SJSA1 (cell line): ENCODE results near the gene LTB. TPM values are rescaled to one million over a fixed set of nuclear protein-coding genes. Genes with fewer than 3 reads are reported as not detected.

Experiments used
- DNase-seq, 2 experiments: peaks; one replicate each; pipeline ENCODE4 v3.0.0-alpha.2; 2015 to 2020; ENCODE audit warnings: low spot score in 2 of 2, low read depth in 1 of 2
- H3K27ac ChIP-seq: fragments of 250-450 bp; sonication (Bioruptor Pico); 2 replicates; pipeline ENCODE4 v1.5.1; 2020; ENCODE audit warnings: mild to moderate bottlenecking, moderate library complexity
- H3K27me3 ChIP-seq: fragments of 250-450 bp; sonication (Bioruptor Pico); replicated peaks from 2 replicates; pipeline ENCODE4 v1.5.1; 2020; ENCODE audit warnings: mild to moderate bottlenecking, moderate library complexity
- H3K36me3 ChIP-seq: fragments of 250-450 bp; sonication (Bioruptor Pico); 2 replicates; pipeline ENCODE4 v1.5.1; 2020; ENCODE audit warnings: mild to moderate bottlenecking
- H3K4me1 ChIP-seq: fragments of 250-450 bp; sonication (Bioruptor Pico); replicated peaks from 2 replicates; pipeline ENCODE4 v1.6.1; 2021; ENCODE audit warnings: mild to moderate bottlenecking
- H3K4me3 ChIP-seq: fragments of 250-450 bp; sonication (Bioruptor Pico); 2 replicates; pipeline ENCODE4 v1.5.1; 2020; ENCODE audit warnings: mild to moderate bottlenecking
- H3K9me3 ChIP-seq: fragments of 250-450 bp; sonication (Bioruptor Pico); replicated peaks from 2 replicates; pipeline ENCODE4 v1.5.1; 2020; ENCODE audit warnings: mild to moderate bottlenecking
- total RNA-seq: library from RNA; depleted of rRNA; stranded (reverse); fragments of >200 nt; shearing (Covaris generic); gene quantifications from 2 replicates; pipeline ENCODE4 v1.2.3, GENCODE V29; 2014; rRNA removed

The LTB gene
- total RNA-seq = not detected in 2 replicates

GRCh38 chr6:31582230-31582643 is at the start of gene LTB:
Gene LTB (minus strand): TSS chr6:31582424. CDS start chr6:31582417, 7 bp downstream.
- DNase-seq = no peak
- Histone ChIP-seq H3K36me3 (no peaks in the 10 kb centered on the region), H3K9me3 (no peaks in the 10 kb centered on the region), H3K4me3 (peak within 1 kb of the TSS; percentile 48), H3K27ac (no peak within 1 kb of the TSS), H3K4me1 (peaks cover 8% of the 10 kb centered on the region), H3K27me3 (no peaks in the 10 kb centered on the region)

GRCh38 chr6:31631681-31632278 is 49.6 kb upstream of the LTB start:
- Histone ChIP-seq H3K9me3 (no peaks in the 10 kb centered on the region), H3K36me3 (peaks cover 99% of the 10 kb centered on the region), H3K27ac (no peak overlapping the region), H3K4me3 (no peak overlapping the region), H3K27me3 (no peaks in the 10 kb centered on the region), H3K4me1 (no peaks in the 10 kb centered on the region)
- DNase-seq = no peak

- Histone ChIP-seq H3K4me3 (no peak overlapping the region), H3K27ac (no peak overlapping the region), H3K27me3 (no peaks in the 10 kb centered on the region), H3K4me1 (no peaks in the 10 kb centered on the region), H3K9me3 (no peaks in the 10 kb centered on the region), H3K36me3 (peaks cover 99% of the 10 kb centered on the region)
- no peak for DNase-seq
These were observed 49.0 kb upstream of the LTB start for GRCh38 chr6:31631209-31631608.

GRCh38 chr6:31630177-31630934 is 48.1 kb upstream of the LTB start:
- Histone ChIP-seq H3K36me3 (peaks cover 99% of the 10 kb centered on the region), H3K9me3 (no peaks in the 10 kb centered on the region), H3K27me3 (no peaks in the 10 kb centered on the region), H3K4me1 (no peaks in the 10 kb centered on the region), H3K27ac (no peak overlapping the region), H3K4me3 (no peak overlapping the region)
- no peak for DNase-seq

GRCh38 chr6:31629014-31629413 is 46.8 kb upstream of the LTB start:
- H3K27me3 ChIP-seq = no peaks in the 10 kb centered on the region
- H3K4me1 ChIP-seq = no peaks in the 10 kb centered on the region
- DNase-seq = no peak
- peaks cover 99% of the 10 kb centered on the region for H3K36me3 ChIP-seq
- no peak overlapping the region for H3K27ac ChIP-seq
- H3K9me3 ChIP-seq = no peaks in the 10 kb centered on the region
- no peak overlapping the region for H3K4me3 ChIP-seq

GRCh38 chr6:31627690-31628287 is 45.6 kb upstream of the LTB start:
- no peak for DNase-seq
- Histone ChIP-seq H3K4me1 (peaks cover under 1% of the 10 kb centered on the region), H3K9me3 (no peaks in the 10 kb centered on the region), H3K36me3 (peaks cover 99% of the 10 kb centered on the region), H3K27ac (no peak overlapping the region), H3K4me3 (no peak overlapping the region), H3K27me3 (no peaks in the 10 kb centered on the region)

- H3K36me3 ChIP-seq = peaks cover 99% of the 10 kb centered on the region
- DNase-seq = no peak
- no peaks in the 10 kb centered on the region for H3K9me3 ChIP-seq
- no peak overlapping the region for H3K4me3 ChIP-seq
- no peak overlapping the region for H3K27ac ChIP-seq
- H3K4me1 ChIP-seq = peaks cover 8% of the 10 kb centered on the region
- H3K27me3 ChIP-seq = no peaks in the 10 kb centered on the region
These were observed 44.7 kb upstream of the LTB start for GRCh38 chr6:31626952-31627351.

GRCh38 chr6:31624070-31624469 is 41.8 kb upstream of the LTB start:
- Histone ChIP-seq H3K4me1 (peaks cover 8% of the 10 kb centered on the region), H3K9me3 (no peaks in the 10 kb centered on the region), H3K4me3 (no peak overlapping the region), H3K27ac (no peak overlapping the region), H3K27me3 (no peaks in the 10 kb centered on the region), H3K36me3 (peaks cover 84% of the 10 kb centered on the region)
- no peak for DNase-seq

GRCh38 chr6:31622684-31623091 is 40.5 kb upstream of the LTB start:
- H3K27ac ChIP-seq = no peak overlapping the region

GRCh38 chr6:31621991-31622390 is 39.8 kb upstream of the LTB start:
- H3K36me3 ChIP-seq = peaks cover 64% of the 10 kb centered on the region
- DNase-seq = peak in 1 of 2 experiments; percentile 11
- no peak overlapping the region for H3K27ac ChIP-seq
- H3K4me3 ChIP-seq = peak overlapping the region; percentile 77
- H3K9me3 ChIP-seq = no peaks in the 10 kb centered on the region
- peaks cover 8% of the 10 kb centered on the region for H3K4me1 ChIP-seq
- no peaks in the 10 kb centered on the region for H3K27me3 ChIP-seq

More at GRCh38 chr6:31622684-31623091, 40.5 kb upstream of the LTB start:
- Histone ChIP-seq H3K36me3 (peaks cover 71% of the 10 kb centered on the region), H3K27me3 (no peaks in the 10 kb centered on the region), H3K9me3 (no peaks in the 10 kb centered on the region), H3K4me1 (peaks cover 8% of the 10 kb centered on the region), H3K4me3 (no peak overlapping the region)
- DNase-seq = no peak

- Histone ChIP-seq H3K9me3 (no peaks in the 10 kb centered on the region), H3K4me1 (peaks cover 8% of the 10 kb centered on the region), H3K27ac (peak overlapping the region; percentile 86), H3K27me3 (no peaks in the 10 kb centered on the region), H3K4me3 (peak overlapping the region; percentile 77), H3K36me3 (peaks cover 58% of the 10 kb centered on the region)
- DNase-seq = no peak
These were observed 39.2 kb upstream of the LTB start for GRCh38 chr6:31621320-31621939.

- H3K27ac ChIP-seq = peak within 1 kb of the TSS; percentile 98
- H3K4me3 ChIP-seq = peak within 1 kb of the TSS; percentile 77
- peaks cover 8% of the 10 kb centered on the region for H3K4me1 ChIP-seq
- DNase-seq = peak; percentile 82 to 85
- peaks cover 51% of the 10 kb centered on the region for H3K36me3 ChIP-seq
- no peaks in the 10 kb centered on the region for H3K9me3 ChIP-seq
- no peaks in the 10 kb centered on the region for H3K27me3 ChIP-seq
These were observed 38.5 kb upstream of the LTB start, which contains the start of gene PRRC2A for GRCh38 chr6:31620586-31621319. Gene PRRC2A (plus strand): TSS chr6:31620715. CDS start chr6:31622790, 2,075 bp downstream.
